NCI-H446 (cell line): ENCODE data around the gene AVL9.
"Not testable (repeated sequence)": the region's sequence is repeated elsewhere in the genome, so short reads cannot be mapped to it uniquely, and the experiment has no call there.

ENCODE experiments used
- DNase-seq, 2 experiments: peaks; one replicate each; lab custom pipeline; 2025; lab: John Stamatoyannopoulos, UW

The AVL9 gene

DNA sequence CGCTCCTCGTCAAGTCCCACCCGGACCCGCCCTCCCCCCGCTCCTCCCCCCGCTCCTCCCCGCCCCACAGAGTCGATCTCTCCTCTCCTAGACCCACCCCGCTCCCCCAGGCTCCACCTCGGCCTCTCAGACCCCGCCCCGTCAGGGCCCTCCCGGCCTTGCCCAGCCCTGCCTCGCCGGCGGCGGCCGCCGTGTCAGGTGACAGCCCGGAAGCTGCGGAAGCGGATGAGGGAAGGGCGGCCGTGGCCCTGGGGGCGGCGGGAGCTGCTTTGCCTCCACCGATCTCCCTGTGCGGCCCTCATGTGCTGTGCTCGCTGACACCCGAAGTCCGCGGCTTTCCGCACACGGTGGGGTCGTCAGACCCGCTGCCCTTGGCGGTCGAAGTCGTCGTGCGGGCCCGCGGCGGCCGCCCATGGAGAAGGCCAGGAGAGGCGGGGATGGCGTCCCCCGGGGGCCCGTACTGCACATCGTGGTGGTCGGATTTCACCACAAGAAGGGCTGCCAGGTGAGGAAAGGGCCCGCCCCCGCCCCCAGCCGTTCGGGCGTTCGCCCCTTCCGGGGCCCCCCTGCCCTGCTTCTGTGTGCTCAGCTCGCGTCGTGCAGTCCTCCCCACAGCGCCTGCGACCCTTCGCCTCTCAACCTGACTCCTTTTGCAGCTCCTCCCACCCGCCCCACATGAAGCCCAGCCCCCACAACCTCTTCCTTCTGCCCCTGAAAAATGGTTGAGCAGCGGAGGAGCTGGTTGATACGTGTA lies at the start of gene AVL9:
AVL9 (plus strand) TSS at position 192 of the 754 bp plus-strand sequence; CDS start at position 413, 221 bp downstream.
- peak; percentile 81 to 95 for DNase-seq

DNA sequence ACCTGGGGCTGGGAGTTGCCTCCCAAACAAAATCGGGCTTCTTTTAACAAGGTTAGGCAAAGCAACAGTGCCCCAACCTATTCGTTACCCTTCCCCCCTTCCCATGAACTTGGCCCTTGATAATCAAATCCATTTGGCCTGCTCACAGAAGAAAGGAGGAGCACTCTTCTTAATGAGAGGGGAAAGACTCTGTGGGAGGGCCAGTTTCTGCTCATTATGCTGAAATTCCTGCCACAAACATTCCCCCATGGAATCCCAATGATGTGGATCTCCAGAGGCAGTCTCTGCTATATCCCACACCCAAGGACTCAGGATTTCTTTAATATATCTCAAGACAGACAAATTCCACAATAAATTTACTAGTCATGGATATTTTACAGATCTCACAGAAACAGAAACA lies 48.1 kb upstream of the AVL9 start:
- DNase-seq, result no peak

DNA sequence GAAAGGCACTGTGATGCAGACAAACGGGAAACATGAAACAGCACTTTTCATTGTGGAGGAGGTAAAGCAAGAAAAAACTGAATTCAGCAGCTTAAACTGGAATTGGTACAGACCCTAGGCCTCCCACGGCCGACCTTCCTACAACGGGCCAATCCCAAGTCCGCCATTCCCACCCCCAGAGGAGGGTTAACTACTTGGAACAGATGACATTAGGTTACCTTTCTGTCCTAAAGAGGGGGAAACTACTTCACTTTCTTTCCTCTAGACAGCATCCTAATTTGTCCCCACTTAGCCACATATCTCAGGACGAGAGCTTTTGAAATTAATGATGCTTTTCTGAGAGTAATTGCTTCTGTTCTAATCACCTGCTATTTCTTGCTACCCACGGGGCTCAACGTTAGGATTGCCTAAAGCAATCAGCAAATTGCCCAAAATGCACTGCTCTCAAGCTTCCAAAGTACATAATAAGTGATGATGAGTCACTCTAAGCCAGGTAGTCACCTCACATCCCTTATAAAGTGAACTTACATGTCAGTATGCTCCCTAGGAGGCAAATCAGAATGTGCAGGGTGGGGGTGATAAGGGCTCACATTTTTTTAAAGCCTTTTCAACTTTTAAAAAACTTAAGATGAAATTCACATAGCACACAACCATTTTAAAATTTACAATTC lies 41.8 kb upstream of the AVL9 start:
- no peak for DNase-seq

DNA sequence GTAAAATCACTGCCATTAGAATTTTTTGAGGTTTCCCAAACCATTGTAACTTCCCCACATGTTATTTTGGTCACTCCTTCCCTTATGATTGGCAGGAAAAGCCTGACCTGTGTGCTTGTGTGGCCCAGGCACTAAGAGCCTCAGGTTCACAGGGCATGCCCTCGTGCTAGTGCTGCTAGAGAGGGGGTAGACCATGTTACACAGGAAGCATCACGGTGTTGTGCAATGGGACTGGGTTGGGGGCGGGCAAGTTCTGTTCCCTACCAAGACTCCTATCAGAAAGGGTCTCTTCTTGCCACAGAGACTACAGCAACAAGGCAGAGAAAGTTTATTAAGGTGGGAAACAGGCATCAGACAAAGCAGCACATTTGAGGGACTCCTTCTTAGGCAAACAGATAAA lies 37.3 kb upstream of the AVL9 start:
- DNase-seq, result no peak

GRCh38 chr7:32459788-32460187 lies 35.5 kb upstream of the AVL9 start:
- DNase-seq, result peak in 1 of 2 experiments; percentile 23

GRCh38 chr7:32461484-32461883 lies 33.8 kb upstream of the AVL9 start:
- no peak for DNase-seq

- no peak for DNase-seq
Observed at GRCh38 chr7:32462451-32462850, 32.8 kb upstream of the AVL9 start.

DNA sequence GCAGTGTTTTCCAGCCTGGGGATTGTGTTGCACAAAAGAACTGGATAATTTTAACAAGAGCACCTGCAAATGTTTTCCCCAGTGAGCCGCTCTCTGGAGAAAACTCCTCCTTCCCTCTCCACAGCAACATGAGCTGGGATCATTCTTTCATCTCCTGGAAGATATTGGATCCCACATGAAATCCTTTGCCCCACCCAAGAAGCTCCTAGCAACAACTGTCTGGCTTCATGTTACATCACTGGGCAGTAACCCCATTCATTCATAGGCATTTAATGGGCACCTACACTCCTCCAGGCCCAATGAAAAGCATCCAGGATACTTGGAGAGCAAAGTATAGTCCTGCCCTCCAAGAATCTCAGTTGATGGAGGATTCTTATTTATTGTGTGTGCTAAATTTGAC lies 32.3 kb upstream of the AVL9 start:
- DNase-seq, result no peak

GRCh38 chr7:32464641-32465416 lies 30.5 kb upstream of the AVL9 start:
- DNase-seq, result not testable (repeated sequence)

- not testable (repeated sequence) for DNase-seq
Observed at GRCh38 chr7:32470004-32470403, 25.3 kb upstream of the AVL9 start.

DNA sequence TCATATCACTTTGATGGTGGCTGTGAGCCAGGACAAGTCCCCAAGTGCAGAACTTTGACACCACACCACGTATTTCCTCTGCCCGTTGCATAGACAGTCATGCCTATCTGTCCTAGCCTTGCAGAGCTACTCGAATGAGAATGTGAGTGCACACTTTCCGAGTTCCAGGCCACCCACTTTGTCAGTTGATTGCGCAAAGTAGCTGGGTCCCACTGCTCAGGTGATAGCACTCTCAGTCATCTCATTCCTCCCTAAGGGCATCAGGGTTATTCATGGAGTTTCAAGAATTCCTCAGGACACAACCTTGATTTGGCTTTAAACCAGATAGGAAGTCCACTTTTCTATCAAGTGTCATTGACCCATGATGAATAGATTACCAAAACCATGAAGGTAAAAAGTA lies 24.4 kb upstream of the AVL9 start:
- no peak for DNase-seq

- DNase-seq, result no peak
Observed at GRCh38 chr7:32472015-32472414, 23.3 kb upstream of the AVL9 start.

DNA sequence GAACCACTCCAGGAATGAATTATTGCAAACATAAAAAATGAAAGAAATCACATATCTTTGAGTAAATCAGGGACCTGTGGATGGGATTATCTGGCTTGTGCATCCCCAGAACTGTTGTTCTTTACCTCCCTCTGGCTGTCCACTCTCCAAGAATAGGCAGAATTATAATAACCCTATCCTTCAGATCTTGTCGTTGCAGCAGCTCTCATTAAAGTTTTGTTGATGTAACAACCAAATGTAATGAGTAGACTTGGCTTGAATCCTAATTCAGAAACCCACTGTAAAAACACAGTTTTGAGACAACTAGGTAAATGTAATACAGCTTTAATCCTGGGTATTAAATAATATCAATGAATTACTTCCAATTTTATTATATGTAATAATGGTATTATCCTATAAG lies 21.3 kb upstream of the AVL9 start:
- DNase-seq, result no peak

GRCh38 chr7:32476816-32477648 lies 18.3 kb upstream of the AVL9 start:
- no peak for DNase-seq

GRCh38 chr7:32477649-32477980 lies 17.7 kb upstream of the AVL9 start:
- DNase-seq, result no peak

DNA sequence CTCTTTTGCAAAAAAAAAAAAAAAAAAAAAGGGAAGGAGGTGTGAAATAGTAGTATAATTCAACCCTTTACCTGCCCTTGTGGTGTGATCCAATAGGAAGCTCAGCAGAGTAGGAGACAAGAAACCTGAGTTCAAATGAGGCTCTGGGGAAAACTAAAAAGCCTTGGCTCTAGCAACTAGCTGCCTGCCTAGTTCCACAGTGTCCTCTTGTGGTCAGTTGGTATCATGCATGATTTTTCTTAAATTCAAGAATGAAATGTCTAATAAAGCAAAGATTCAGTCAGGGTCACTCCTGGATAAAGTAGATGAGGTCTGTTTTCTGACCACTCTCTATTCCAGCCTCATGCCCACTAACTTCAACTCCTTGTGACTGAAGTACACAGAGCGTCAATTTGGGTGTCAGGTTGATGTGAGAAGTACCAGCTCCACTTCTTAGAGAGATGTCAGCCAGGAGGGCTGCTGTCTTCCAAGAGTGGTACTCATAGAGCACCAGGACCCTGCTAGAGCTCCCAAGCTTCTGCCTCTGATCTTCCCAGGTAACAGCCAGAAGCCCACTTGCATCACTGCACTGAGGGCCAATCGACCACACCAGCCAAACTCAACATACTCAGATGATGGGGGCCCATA lies 15.6 kb upstream of the AVL9 start:
- peak; percentile 60 to 72 for DNase-seq

DNA sequence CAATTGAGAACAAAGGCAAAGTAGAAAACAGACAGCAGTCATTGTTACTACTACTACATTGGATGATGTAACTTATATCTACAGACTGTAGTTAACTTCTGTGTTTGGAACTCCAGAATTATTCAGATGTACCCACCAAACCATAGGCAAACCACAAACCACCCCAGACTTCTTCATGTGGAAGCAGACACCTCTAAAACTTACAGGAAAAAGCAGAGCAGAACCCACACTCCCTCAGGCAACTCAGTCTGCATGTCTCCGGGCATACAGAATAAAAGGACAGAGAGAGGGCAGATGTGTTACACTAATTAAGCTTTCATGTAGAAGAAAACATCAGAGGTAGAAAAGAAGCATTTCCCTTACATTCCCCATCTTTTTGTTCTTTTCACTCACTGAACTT lies 14.1 kb upstream of the AVL9 start:
- no peak for DNase-seq

GRCh38 chr7:32481921-32482320 lies 13.4 kb upstream of the AVL9 start:
- DNase-seq, result no peak

DNA sequence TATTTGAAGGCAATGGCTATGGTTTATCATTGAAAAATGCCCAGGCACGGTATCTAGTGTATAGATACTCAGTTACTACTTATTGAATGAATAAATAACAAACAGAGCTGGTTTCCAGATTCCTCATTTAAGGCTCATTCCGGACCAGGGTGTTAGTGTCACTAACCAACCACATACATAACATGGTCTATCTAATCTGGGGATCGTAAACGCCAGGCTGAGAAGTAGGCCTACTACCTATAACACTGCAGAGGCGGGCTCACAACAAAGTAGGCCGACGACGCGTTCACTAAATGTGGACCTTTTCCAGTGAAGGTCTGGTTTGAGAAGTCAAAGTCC lies 5.5 kb upstream of the AVL9 start:
- no peak for DNase-seq

DNA sequence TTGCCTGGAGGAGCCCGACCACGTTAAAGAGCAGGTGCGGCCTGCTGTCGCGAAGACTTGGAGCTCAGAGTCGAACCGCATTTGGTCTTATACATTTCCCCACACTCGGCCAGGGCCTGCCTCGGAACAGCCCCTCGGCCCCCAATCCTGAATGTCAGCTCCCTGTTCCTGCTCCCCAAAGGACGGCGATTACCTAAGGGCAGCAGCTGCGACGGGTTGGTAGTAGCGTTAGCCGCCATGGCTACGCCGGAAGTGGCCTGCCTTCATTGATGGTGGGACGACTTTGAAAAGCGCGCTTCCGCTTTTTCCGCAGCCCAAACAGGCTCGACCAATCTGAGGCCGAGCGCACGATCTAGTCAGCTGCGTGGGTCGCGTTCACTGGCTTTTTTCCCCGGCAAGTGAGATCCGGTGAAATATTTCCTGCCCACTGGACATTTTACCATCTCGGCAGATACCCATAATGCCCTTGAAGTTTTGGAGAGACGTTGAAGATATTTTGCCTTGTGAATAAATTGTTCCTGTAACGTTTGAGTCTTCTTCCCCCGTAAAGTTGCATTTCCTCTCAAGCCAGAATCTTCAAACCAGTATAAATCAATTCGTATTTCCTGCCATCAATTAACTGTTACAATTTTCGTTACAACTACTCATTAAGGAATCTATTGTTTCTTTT lies 5.0 kb upstream of the AVL9 start, which contains the start of gene LSM5:
LSM5 (minus strand) TSS at position 254 of the 670 bp plus-strand sequence; CDS start at position 239, 15 bp downstream.
- peak; percentile 87 to 96 for DNase-seq

GRCh38 chr7:32494946-32495297 lies 367 bp upstream of the AVL9 start:
- no peak for DNase-seq
